Mesenchymal stem cell (in vitro differentiated cells and primary cell): ENCODE data around the gene NACC2.

ENCODE experiments used
- DNase-seq: peaks from one replicate; pipeline ENCODE4 v3.0.0-alpha.2; 2013
- H2AFZ ChIP-seq: one replicate; pipeline ENCODE4 v1.6.1; 2013; ENCODE audit warnings: low read depth, mild to moderate bottlenecking, control low read depth, inconsistent platforms, low read length, moderate library complexity
- H2AK5ac ChIP-seq: 2 replicates; pipeline ENCODE4 v1.6.1; 2013; ENCODE audit warnings: low read length, moderate library complexity, mild to moderate bottlenecking, inconsistent platforms; ENCODE audit not compliant: severe bottlenecking
- H2BK120ac ChIP-seq: one replicate; pipeline ENCODE4 v1.6.1; 2013; ENCODE audit warnings: low read depth, mild to moderate bottlenecking, inconsistent platforms, low read length, moderate library complexity
- H2BK12ac ChIP-seq, 2 experiments: one replicate each; pipeline ENCODE4 v1.6.1; 2013; ENCODE audit warnings: inconsistent platforms in 2 of 2, low read length in 2 of 2, mild to moderate bottlenecking in 2 of 2, moderate library complexity in 2 of 2, control low read depth in 1 of 2
- H2BK15ac ChIP-seq: one replicate; pipeline ENCODE4 v1.6.1; 2013; ENCODE audit warnings: mild to moderate bottlenecking, low read depth, inconsistent platforms; ENCODE audit not compliant: poor library complexity, severe bottlenecking
- H2BK5ac ChIP-seq: 2 replicates; pipeline ENCODE4 v1.6.1; 2013; ENCODE audit warnings: low read depth, mild to moderate bottlenecking, low read length, control low read depth, inconsistent platforms; ENCODE audit not compliant: poor library complexity, severe bottlenecking
- H3K14ac ChIP-seq, 2 experiments: one replicate each; pipeline ENCODE4 v1.6.1; 2013; ENCODE audit warnings: inconsistent platforms in 2 of 2, low read length in 2 of 2, control low read depth in 1 of 2, mild to moderate bottlenecking in 1 of 2, moderate library complexity in 1 of 2
- H3K18ac ChIP-seq, 2 experiments: one replicate each; pipeline ENCODE4 v1.6.1; 2013; ENCODE audit warnings: inconsistent platforms in 2 of 2, low read length in 2 of 2, control low read depth in 1 of 2, low read depth in 1 of 2, mild to moderate bottlenecking in 1 of 2
- H3K23ac ChIP-seq, 2 experiments: one replicate each; pipeline ENCODE4 v1.6.1; 2013; ENCODE audit warnings: inconsistent platforms in 2 of 2, low read length in 2 of 2, mild to moderate bottlenecking in 2 of 2, moderate library complexity in 2 of 2, control low read depth in 1 of 2
- H3K27ac ChIP-seq: 2 replicates; pipeline ENCODE4 v1.5.1; 2013; ENCODE audit warnings: mild to moderate bottlenecking, moderate library complexity, low read length, control low read depth, inconsistent platforms; ENCODE audit not compliant: poor library complexity, severe bottlenecking
- H3K27me3 ChIP-seq, 2 experiments: 2 replicates each; pipeline versions ENCODE4 v1.6.1 to v1.7.0; 2013; ENCODE audit warnings: low read length in 2 of 2, mild to moderate bottlenecking in 2 of 2, moderate library complexity in 2 of 2, control low read depth in 1 of 2, inconsistent platforms in 1 of 2; ENCODE audit not compliant: control insufficient read depth in 1 of 2, insufficient read depth in 1 of 2
- H3K36me3 ChIP-seq, 2 experiments: 2 replicates each; pipeline versions ENCODE4 v1.6.1 to v1.7.0; 2013; ENCODE audit warnings: low read length in 2 of 2, control low read depth in 1 of 2, inconsistent platforms in 1 of 2, low read depth in 1 of 2, mild to moderate bottlenecking in 1 of 2; ENCODE audit not compliant: insufficient read depth in 2 of 2, control insufficient read depth in 1 of 2
- H3K4ac ChIP-seq, 2 experiments: one replicate each; pipeline ENCODE4 v1.6.1; 2013; ENCODE audit warnings: inconsistent platforms in 2 of 2, low read length in 2 of 2, mild to moderate bottlenecking in 2 of 2, moderate library complexity in 2 of 2, control low read depth in 1 of 2, low read depth in 1 of 2
- H3K4me1 ChIP-seq: 2 replicates; pipeline ENCODE4 v1.6.1; 2013; ENCODE audit warnings: low read depth, low read length, control low read depth; ENCODE audit not compliant: control insufficient read depth, insufficient read depth
- H3K4me2 ChIP-seq: 2 replicates; pipeline ENCODE4 v1.6.1; 2013; ENCODE audit warnings: low read length, mild to moderate bottlenecking, inconsistent platforms; ENCODE audit not compliant: poor library complexity, severe bottlenecking
- H3K4me3 ChIP-seq, 2 experiments: 2 replicates each; pipeline versions ENCODE4 v1.5.1 to v1.7.0; 2013; ENCODE audit warnings: low read length in 2 of 2, mild to moderate bottlenecking in 2 of 2, control low read depth in 1 of 2, low read depth in 1 of 2; ENCODE audit not compliant: insufficient read depth in 1 of 2
- H3K79me1 ChIP-seq: replicated peaks from 2 replicates; pipeline ENCODE4 v1.6.1; 2013; ENCODE audit warnings: mild to moderate bottlenecking, control low read depth, low read length, inconsistent platforms; ENCODE audit not compliant: poor library complexity, severe bottlenecking
- H3K9ac ChIP-seq: 2 replicates; pipeline ENCODE4 v1.7.0; 2013; ENCODE audit warnings: mild to moderate bottlenecking, low read length, moderate library complexity
- H3K9me3 ChIP-seq: 2 replicates; pipeline ENCODE4 v1.7.0; 2013; ENCODE audit warnings: mild to moderate bottlenecking, low read length; ENCODE audit not compliant: control insufficient read depth
- H4K8ac ChIP-seq: one replicate; pipeline ENCODE4 v1.6.1; 2013; ENCODE audit warnings: inconsistent platforms, mild to moderate bottlenecking, low read length, moderate library complexity
- H4K91ac ChIP-seq: one replicate; pipeline ENCODE4 v1.6.1; 2013; ENCODE audit warnings: mild to moderate bottlenecking, low read length, inconsistent platforms
- WGBS: methylation state at CpG from one replicate; pipeline ENCODE4 v1.1.7; 2013; ENCODE audit warnings: mixed read lengths; 5-methylcytosine and 5-hydroxymethylcytosine counted together

NACC2 gene

GRCh38 chr9:136090768-136091581 is 4.1 kb downstream of the NACC2 start:
- no peak overlapping the region for H3K4me3 ChIP-seq
- H4K91ac ChIP-seq, result peak overlapping the region; percentile 70
- H2BK120ac ChIP-seq, result no peak overlapping the region
- H3K9ac ChIP-seq, result peak overlapping the region; percentile 38
- H2BK15ac ChIP-seq, result no peak overlapping the region
- H2BK5ac ChIP-seq, result peak overlapping the region; percentile 50
- peak overlapping the region; percentile 46 for H2AK5ac ChIP-seq
- 86% methylated on average over 22 of the region's 22 CpGs for WGBS
- peaks cover 5 to 41% of the 10 kb centered on the region in 2 experiments for H3K36me3 ChIP-seq
- H4K8ac ChIP-seq, result no peak overlapping the region
- no peak overlapping the region for H3K23ac ChIP-seq
- DNase-seq, result peak; percentile 7
- H2BK12ac ChIP-seq, result peak overlapping the region in 1 of 2 experiments; percentile 23
- peak overlapping the region; percentile 35 for H3K4me2 ChIP-seq
- H3K4ac ChIP-seq, result peak overlapping the region; percentile 34 to 71
- H3K27me3 ChIP-seq, result no peaks in the 10 kb centered on the region
- H3K9me3 ChIP-seq, result no peaks in the 10 kb centered on the region
- peak overlapping the region; percentile 71 to 79 for H3K18ac ChIP-seq
- peaks cover 13% of the 10 kb centered on the region for H3K79me1 ChIP-seq
- H2AFZ ChIP-seq, result no peak overlapping the region
- peaks cover 69% of the 10 kb centered on the region for H3K4me1 ChIP-seq
- H3K14ac ChIP-seq, result peak overlapping the region in 1 of 2 experiments; percentile 82
- H3K27ac ChIP-seq, result peak overlapping the region; percentile 7

- no peak for DNase-seq
- no peak overlapping the region for H2BK15ac ChIP-seq
- peak overlapping the region; percentile 40 for H3K27ac ChIP-seq
- H3K14ac ChIP-seq, result no peak overlapping the region
- H3K23ac ChIP-seq, result no peak overlapping the region
- H2BK120ac ChIP-seq, result no peak overlapping the region
- no peak overlapping the region for H3K4ac ChIP-seq
- H3K27me3 ChIP-seq, result no peaks in the 10 kb centered on the region
- H2AFZ ChIP-seq, result no peak overlapping the region
- H4K91ac ChIP-seq, result peak overlapping the region; percentile 37
- peak overlapping the region in 1 of 2 experiments; percentile 13 for H3K18ac ChIP-seq
- H3K79me1 ChIP-seq, result peaks cover 17% of the 10 kb centered on the region
- H4K8ac ChIP-seq, result no peak overlapping the region
- no peak overlapping the region for H3K4me3 ChIP-seq
- 95% methylated on average over 8 of the region's 9 CpGs for WGBS
- H3K4me1 ChIP-seq, result peaks cover 65% of the 10 kb centered on the region
- peak overlapping the region in 1 of 2 experiments; percentile 48 for H2BK12ac ChIP-seq
- peaks cover 5 to 48% of the 10 kb centered on the region in 2 experiments for H3K36me3 ChIP-seq
- peak overlapping the region; percentile 36 for H3K9ac ChIP-seq
- H3K9me3 ChIP-seq, result no peaks in the 10 kb centered on the region
- H3K4me2 ChIP-seq, result no peak overlapping the region
- H2BK5ac ChIP-seq, result no peak overlapping the region
- peak overlapping the region; percentile 33 for H2AK5ac ChIP-seq
These were observed 4.9 kb downstream of the NACC2 start for GRCh38 chr9:136090056-136090735.

- no peak overlapping the region for H3K14ac ChIP-seq
- H4K91ac ChIP-seq, result no peak overlapping the region
- no peak overlapping the region for H3K18ac ChIP-seq
- no peaks in the 10 kb centered on the region for H3K27me3 ChIP-seq
- no peak overlapping the region for H2BK15ac ChIP-seq
- H3K36me3 ChIP-seq, result peaks cover 5 to 50% of the 10 kb centered on the region in 2 experiments
- H3K79me1 ChIP-seq, result peaks cover 19% of the 10 kb centered on the region
- H3K9ac ChIP-seq, result peak overlapping the region; percentile 36
- no peak overlapping the region for H2BK120ac ChIP-seq
- H3K9me3 ChIP-seq, result no peaks in the 10 kb centered on the region
- H3K27ac ChIP-seq, result no peak overlapping the region
- H2BK12ac ChIP-seq, result no peak overlapping the region
- no peak overlapping the region for H3K4me3 ChIP-seq
- H4K8ac ChIP-seq, result no peak overlapping the region
- H3K4me1 ChIP-seq, result peaks cover 65% of the 10 kb centered on the region
- H2BK5ac ChIP-seq, result no peak overlapping the region
- peak; percentile 59 for DNase-seq
- H3K23ac ChIP-seq, result no peak overlapping the region
- H2AFZ ChIP-seq, result no peak overlapping the region
- H2AK5ac ChIP-seq, result no peak overlapping the region
- H3K4ac ChIP-seq, result no peak overlapping the region
- H3K4me2 ChIP-seq, result no peak overlapping the region
- WGBS, result no CpG with 5 or more reads among the region's 3 CpGs
These were observed 5.4 kb downstream of the NACC2 start for GRCh38 chr9:136089697-136090045.
